K562 (cell line): ENCODE results near the gene DHRS3. TPM values are rescaled to one million over a fixed set of nuclear protein-coding genes. Genes with fewer than 3 reads are reported as not detected.

Source experiments
- ATAC-seq: fragments of 200-7000 bp; cut with Tn5 transposase; 3 replicates; pipeline ENCODE4 v1.9.1; 2020; ENCODE audit warnings: moderate library complexity
- BruUV-seq: library from RNA; stranded (reverse); fragments of 400-500 nt; replicated peaks from 2 replicates; lab custom pipeline; 2021; lab: Mats Ljungman, UMichigan
- CTCF ChIA-PET: fragments of 300-600 bp; formaldehyde crosslinking; extraction: SDS; loops from one replicate; lab custom pipeline; 2021; ENCODE audit warnings: low intra/inter-chr PET ratio; lab: Yijun Ruan, JAX
- POLR2A ChIA-PET: fragments of 300-600, 350-650 bp; sonication (Branson Sonifier 250); formaldehyde crosslinking; extraction: SDS; loops from one replicate; lab custom pipeline; 2021; ENCODE audit warnings: antibody characterized with exemption, inconsistent platforms; lab: Yijun Ruan, JAX
- DNase-seq, 4 experiments: peaks; one replicate each; pipeline versions ENCODE4 v3.0.0 to v3.0.0-alpha.2; 2011 to 2018; ENCODE audit warnings: low spot score in 3 of 4, mixed read lengths in 3 of 4; ENCODE audit errors: extremely low read depth in 1 of 4
- FAIRE-seq: peaks from 2 replicates; lab custom pipeline; 2011; peaks lifted over from hg19 to GRCh38; lab: Jason Lieb, UNC
- H2AFZ ChIP-seq: 2 replicates; pipeline ENCODE4 v1.6.0; 2011; ENCODE audit warnings: low read depth, low read length, control low read depth, inconsistent platforms
- H3K27ac ChIP-seq: fragments of 200-600 bp; 3 replicates; pipeline ENCODE4 v1.8.0; 2011; ENCODE audit warnings: low read depth, mild to moderate bottlenecking, control low read depth, inconsistent platforms, low read length, moderate library complexity, mixed read lengths; ENCODE audit errors: extremely low read depth
- H3K27me3 ChIP-seq, 2 experiments: fragments of 300-600 bp in 1 of 2; 2 replicates in 1 of 2; 3 replicates in 1 of 2; pipeline versions ENCODE4 v1.6.0 to v1.8.0; 2011; ENCODE audit warnings: inconsistent platforms in 2 of 2, low read length in 2 of 2, mild to moderate bottlenecking in 1 of 2, mixed read lengths in 1 of 2, moderate library complexity in 1 of 2; ENCODE audit not compliant: control insufficient read depth in 2 of 2, insufficient read depth in 2 of 2
- H3K36me3 ChIP-seq: fragments of 300-600 bp; 3 replicates; pipeline ENCODE4 v1.8.0; 2011; ENCODE audit warnings: mild to moderate bottlenecking, low read length, inconsistent platforms; ENCODE audit not compliant: control insufficient read depth, insufficient read depth
- H3K4me1 ChIP-seq, 2 experiments: fragments of 200-600 bp in 1 of 2; replicated peaks in 1 of 2; 2 replicates in 1 of 2; 3 replicates in 1 of 2; pipeline versions ENCODE4 v1.5.1 to v1.8.0; 2011; ENCODE audit warnings: inconsistent platforms in 2 of 2, low read length in 2 of 2, mild to moderate bottlenecking in 1 of 2, mixed read lengths in 1 of 2, moderate library complexity in 1 of 2; ENCODE audit not compliant: control insufficient read depth in 2 of 2, insufficient read depth in 2 of 2
- H3K4me2 ChIP-seq: 2 replicates; pipeline ENCODE4 v1.6.1; 2011; ENCODE audit warnings: low read length, control low read depth, inconsistent platforms, mixed read lengths; ENCODE audit not compliant: insufficient read depth
- H3K4me3 ChIP-seq: fragments of 200-600 bp; sonication (generic), shearing (Covaris generic); 2 replicates; pipeline ENCODE4 v1.5.1; 2016; ENCODE audit warnings: control low read depth, inconsistent platforms
- H3K79me2 ChIP-seq: fragments of 200-600 bp; 3 replicates; pipeline ENCODE4 v1.8.0; 2011; ENCODE audit warnings: low read length, inconsistent platforms; ENCODE audit not compliant: control insufficient read depth, insufficient read depth
- H3K9ac ChIP-seq, 2 experiments: 2 replicates each; pipeline versions ENCODE4 v1.6.0 to v1.6.1; 2011; ENCODE audit warnings: low read depth in 2 of 2, low read length in 2 of 2, control low read depth in 1 of 2, inconsistent platforms in 1 of 2, mild to moderate bottlenecking in 1 of 2, mixed read lengths in 1 of 2; ENCODE audit not compliant: insufficient read depth in 1 of 2
- H3K9me1 ChIP-seq: one replicate; pipeline ENCODE4 v1.6.0; 2011; ENCODE audit warnings: inconsistent platforms, mild to moderate bottlenecking, low read length, moderate library complexity; ENCODE audit not compliant: control insufficient read depth, insufficient read depth
- H3K9me3 ChIP-seq: replicated peaks from 2 replicates; pipeline ENCODE4 v1.5.1; 2011; ENCODE audit warnings: low read depth, low read length, inconsistent platforms; ENCODE audit not compliant: control insufficient read depth, insufficient read depth
- H4K20me1 ChIP-seq: replicated peaks from 2 replicates; pipeline ENCODE4 v1.6.1; 2011; ENCODE audit warnings: low read length, inconsistent platforms, mixed read lengths; ENCODE audit not compliant: control insufficient read depth, insufficient read depth
- CREB1 ChIP-seq, 2 experiments: sonication (generic) in 1 of 2; formaldehyde crosslinking in 1 of 2; IDR thresholded peaks; 2 replicates each; pipeline versions ENCODE4 v1.6.1 to v1.8.0; 2012 to 2022; ENCODE audit warnings: inconsistent platforms in 1 of 2, mild to moderate bottlenecking in 1 of 2, missing genetic modification reagents in 1 of 2, moderate library complexity in 1 of 2
- CREB3L1 ChIP-seq: fragments of 450-650 bp; IDR thresholded peaks from 2 replicates; pipeline ENCODE4 v1.6.1; 2014; ENCODE audit warnings: low read depth, mild to moderate bottlenecking, moderate library complexity, borderline replicate concordance
- DMBX1 ChIP-seq: fragments of 250-450 bp; sonication (Bioruptor Pico); IDR thresholded peaks from 2 replicates; pipeline ENCODE4 v1.8.0; 2022; ENCODE audit warnings: inconsistent platforms, mild to moderate bottlenecking, moderate library complexity, borderline replicate concordance
- HDAC8 ChIP-seq: fragments of 450-650 bp; IDR thresholded peaks from 2 replicates; pipeline ENCODE4 v1.6.1; 2016; ENCODE audit warnings: mild to moderate bottlenecking, missing genetic modification characterization, moderate library complexity, missing compliant biosample characterization
- IRF2 ChIP-seq: sonication (generic); formaldehyde crosslinking; IDR thresholded peaks from 2 replicates; pipeline ENCODE4 v1.8.1; 2022; ENCODE audit warnings: mild to moderate bottlenecking, missing genetic modification reagents
- KAT8 ChIP-seq: fragments of 450-650 bp; IDR thresholded peaks from 2 replicates; pipeline ENCODE4 v1.6.1; 2016; ENCODE audit warnings: low read depth, mild to moderate bottlenecking
- KDM1A ChIP-seq, 2 experiments: fragments of 450-650 bp; IDR thresholded peaks; 2 replicates each; pipeline ENCODE4 v1.6.1; 2016; ENCODE audit warnings: mild to moderate bottlenecking in 2 of 2
- NR2F6 ChIP-seq: fragments of 450-650 bp; formaldehyde crosslinking; IDR thresholded peaks from 2 replicates; pipeline ENCODE4 v1.4.0; 2020; ENCODE audit warnings: mild to moderate bottlenecking
- SNRNP70 ChIP-seq: fragments of 200-400 bp; formaldehyde crosslinking; optimal IDR thresholded peaks from 2 replicates; pipeline ENCODE3; 2017; ENCODE audit warnings: low read depth, low read length
- TGIF2 ChIP-seq: sonication (generic); formaldehyde crosslinking; IDR thresholded peaks from 2 replicates; pipeline ENCODE4 v1.8.1; 2022; ENCODE audit warnings: mild to moderate bottlenecking, missing genetic modification reagents, moderate library complexity
- USF1 ChIP-seq: sonication (generic); formaldehyde crosslinking; IDR thresholded peaks from 2 replicates; pipeline ENCODE4 v1.9.0; 2022; ENCODE audit warnings: mild to moderate bottlenecking, missing genetic modification reagents
- ZBTB9 ChIP-seq: fragments of 450-650 bp; formaldehyde crosslinking; IDR thresholded peaks from 2 replicates; pipeline ENCODE4 v1.4.0; 2020; ENCODE audit warnings: mild to moderate bottlenecking, moderate library complexity
- ZEB2 ChIP-seq: fragments of 450-650 bp; IDR thresholded peaks from 2 replicates; pipeline ENCODE4 v1.6.1; 2016
- ZNF212 ChIP-seq: fragments of 450-650 bp; formaldehyde crosslinking; IDR thresholded peaks from 2 replicates; pipeline ENCODE4 v1.4.0; 2020; ENCODE audit warnings: mild to moderate bottlenecking
- ZNF436 ChIP-seq: fragments of 250-450, 450-650 bp; sonication (Bioruptor Pico); formaldehyde crosslinking; IDR thresholded peaks from 2 replicates; pipeline ENCODE4 v1.7.0; 2020; ENCODE audit warnings: mild to moderate bottlenecking
- ZNF785 ChIP-seq: fragments of 250-450 bp; sonication (Bioruptor Pico); IDR thresholded peaks from 2 replicates; pipeline ENCODE4 v1.4.0; 2020; ENCODE audit warnings: mild to moderate bottlenecking
- WGBS: fragments of 100-300 bp; shearing (Covaris generic); methylation state at CpG from one replicate; pipeline ENCODE4 v1.1.6; 2016; ENCODE audit warnings: low coverage, mixed read lengths; ENCODE audit not compliant: insufficient coverage; ENCODE audit errors: missing lambda C conversion rate; 5-methylcytosine and 5-hydroxymethylcytosine counted together
- in situ Hi-C: fragments of 300-500 bp; cut with MboI; formaldehyde crosslinking; loops from 4 replicates; pipeline ENCODE4 v1.15.0; 2018; ENCODE audit warnings: inconsistent platforms, mixed read lengths
- intact Hi-C: fragments of 100-400 bp; cut with micrococcal nuclease; formaldehyde crosslinking; loops from 2 replicates; pipeline ENCODE4 v1.14.2; 2022
- polyA plus RNA-seq, 8 experiments: library from polyadenylated mRNA; depleted of rRNA in 4 of 8; stranded (reverse) in 5 of 8; unstranded in 3 of 8; fragments of >200 nt; fragmentation: Nextera tagmentation in 2 of 8; fragmentation: Illumina TruSeq in 1 of 8; extraction: Ambion mirVana in 2 of 8; extraction: Trizol in 1 of 8; gene quantifications; 2 replicates each; pipeline versions ENCODE4 v1.2.1 to v1.2.3, GENCODE V29; 2011 to 2014; ENCODE audit warnings: inconsistent platforms in 1 of 8, missing spikeins in 1 of 8
- total RNA-seq, 7 experiments: library from RNA; depleted of rRNA in 6 of 7; stranded (reverse); fragments of >200 nt in 6 of 7; fragmentation: Illumina TruSeq in 2 of 7; extraction: Trizol in 2 of 7; gene quantifications; 2 replicates each; pipeline versions ENCODE4 v1.2.1 to v1.2.3, GENCODE V29; 2011 to 2021; ENCODE audit warnings: low replicate concordance in 1 of 7

The DHRS3 gene
- total and polyA plus RNA-seq, 9 of the 15 experiments (the other 6 are each of a cell fraction or from before 2014, with no cell fraction given) = 21.0 to 116 (median 58.7) TPM

- Histone ChIP-seq H3K4me3 (peak overlapping the region; percentile 71), H3K79me2 (peaks cover 69% of the 10 kb centered on the region), H3K4me2 (peak overlapping the region; percentile 97), H4K20me1 (no peaks in the 10 kb centered on the region), H3K27me3 (no peaks in the 10 kb centered on the region), H3K4me1 (peaks cover 28 to 40% of the 10 kb centered on the region in 2 experiments), H3K9me3 (0 out of 2 replicates have a peak, but pooled peaks cover 2% of the 10 kb centered on the region), H3K9ac (peak overlapping the region; percentile 94 to 97), H3K27ac (peak overlapping the region; percentile 94), H2AFZ (peak overlapping the region; percentile 71), H3K9me1 (no peaks in the 10 kb centered on the region), H3K36me3 (peaks cover 16% of the 10 kb centered on the region; the same call in 1 of the 3 replicates)
- DNase-seq (no peak), ATAC-seq (no peak), FAIRE-seq (no peak)
- BruUV-seq = no TSS peak
- in situ Hi-C loops (loop anchor here (5.0 to 25.0 kb wide), 2 partner anchors 211 to 306 kb away; no protein-coding TSS in a partner anchor), intact Hi-C loops (loop anchor here (2.0 to 5.0 kb wide), 3 partner anchors 91 to 170 kb away; no protein-coding TSS in a partner anchor)
- CTCF ChIA-PET = interaction anchor here (0.6 to 3.4 kb wide), 5 partner anchors 16 to 305 kb away, joined by 3 to 30 read pairs (median 6); no protein-coding TSS in a partner anchor
- POLR2A ChIA-PET = interaction anchor here (0.6 to 3.4 kb wide), 18 partner anchors 9 to 343 kb away, joined by 3 to 14 read pairs (median 4); no protein-coding TSS in a partner anchor
- 24% methylated on average over 6 of the region's 6 CpGs for WGBS
- no peak for TF ChIP-seq ZNF212 (CRISPR knock-in tag)
- 0 out of 2 replicates have a peak, but pooled peaks have one; percentile 13 for TF ChIP-seq USF1 (CRISPR knock-in tag)
- TF ChIP-seq ZEB2 = no peak
- TF ChIP-seq ZBTB9 (CRISPR knock-in tag) = no peak
- TF ChIP-seq HDAC8 = no peak
- TF ChIP-seq SNRNP70 = no peak
- no peak for TF ChIP-seq CREB3L1
- no peak for TF ChIP-seq ZNF785
- no peak for TF ChIP-seq KAT8
- TF ChIP-seq KDM1A (IDR thresholded peaks at IDR 0.05) = no peak
- TF ChIP-seq CREB1 (IDR thresholded peaks at IDR 0.05) = no peak
- 0 out of 2 replicates have a peak, but pooled peaks have one; percentile 26 for TF ChIP-seq CREB1 (CRISPR knock-in tag; IDR thresholded peaks at IDR 0.05)
- TF ChIP-seq DMBX1 (CRISPR knock-in tag) = no peak
- no peak for TF ChIP-seq NR2F6 (CRISPR knock-in tag)
- no peak for TF ChIP-seq TGIF2 (CRISPR knock-in tag)
- no peak for TF ChIP-seq ZNF436
- no peak for TF ChIP-seq IRF2 (CRISPR knock-in tag)
These were observed 603 bp upstream of the DHRS3 start for GRCh38 chr1:12618661-12618964.
